SK-N-MC (cell line): Measurements from ENCODE around the gene SERPINI1.

Experiments used
- DNase-seq: peaks from one replicate; pipeline ENCODE4 v3.0.0-alpha.2; 2011; ENCODE audit warnings: low read depth, low spot score
- H3K27ac ChIP-seq: fragments of 200-600 bp; sonication (generic); 2 replicates; pipeline ENCODE4 v1.5.1; 2016; ENCODE audit warnings: mixed run types
- H3K36me3 ChIP-seq: fragments of 200-600 bp; sonication (generic); 2 replicates; pipeline ENCODE4 v1.6.1; 2017; ENCODE audit warnings: antibody characterized with exemption, low read length, mixed read lengths; ENCODE audit not compliant: insufficient read depth
- H3K4me3 ChIP-seq: fragments of 200-600 bp; sonication (generic); 2 replicates; pipeline ENCODE4 v1.5.1; 2016
- H3K9ac ChIP-seq: fragments of 200-600 bp; sonication (generic); 2 replicates; pipeline ENCODE4 v1.8.0; 2017; ENCODE audit warnings: mixed run types, mixed read lengths; ENCODE audit not compliant: insufficient read length
- H3K9me3 ChIP-seq: fragments of 200-600 bp; sonication (generic); 2 replicates; pipeline ENCODE4 v1.6.1; 2017; ENCODE audit warnings: low read depth, mild to moderate bottlenecking, antibody characterized with exemption, low read length, moderate library complexity, mixed read lengths
- EZH2 ChIP-seq: fragments of 200-600 bp; sonication (generic); IDR thresholded peaks from one replicate; pipeline ENCODE4 v1.6.1; 2017; ENCODE audit warnings: antibody characterized with exemption
- FOXP2 ChIP-seq: optimal IDR thresholded peaks from 2 replicates; pipeline ENCODE3; 2011; ENCODE audit warnings: mild to moderate bottlenecking, moderate library complexity; ENCODE audit not compliant: insufficient read depth; ENCODE audit errors: extremely low read length, control extremely low read depth
- POLR2AphosphoS5 ChIP-seq: IDR thresholded peaks from 2 replicates; pipeline ENCODE4 v1.6.1; 2012; ENCODE audit warnings: mild to moderate bottlenecking, low read depth, low read length, borderline replicate concordance

SERPINI1 gene

DNA sequence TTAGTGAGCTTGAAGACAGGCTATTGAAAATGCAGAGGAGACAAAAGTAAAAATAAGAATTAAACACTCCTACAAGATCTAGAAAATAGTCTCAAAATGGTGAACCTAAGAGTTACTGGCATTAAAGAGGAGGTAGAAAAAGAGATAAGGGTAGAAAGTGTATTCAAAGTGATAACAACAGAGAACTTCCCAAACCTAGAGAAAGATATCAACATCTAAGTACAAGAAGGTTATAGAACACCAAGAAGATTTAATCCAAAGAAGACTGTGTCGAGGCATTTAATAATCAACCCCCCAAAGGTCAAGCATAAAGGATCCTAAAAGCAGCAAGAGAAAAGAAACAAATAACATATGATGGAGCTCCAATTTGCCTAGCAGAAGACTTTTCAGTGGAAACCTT, 24.1 kb upstream of the SERPINI1 start:
- Histone ChIP-seq H3K4me3 (no peak overlapping the region), H3K36me3 (peaks cover 78% of the 10 kb centered on the region), H3K9ac (no peak overlapping the region), H3K27ac (no peak overlapping the region), H3K9me3 (peaks cover 9% of the 10 kb centered on the region; the same call in 1 of the 2 replicates)
- TF ChIP-seq EZH2 (no peak), FOXP2 (no peak)
- no peak for DNase-seq

DNA sequence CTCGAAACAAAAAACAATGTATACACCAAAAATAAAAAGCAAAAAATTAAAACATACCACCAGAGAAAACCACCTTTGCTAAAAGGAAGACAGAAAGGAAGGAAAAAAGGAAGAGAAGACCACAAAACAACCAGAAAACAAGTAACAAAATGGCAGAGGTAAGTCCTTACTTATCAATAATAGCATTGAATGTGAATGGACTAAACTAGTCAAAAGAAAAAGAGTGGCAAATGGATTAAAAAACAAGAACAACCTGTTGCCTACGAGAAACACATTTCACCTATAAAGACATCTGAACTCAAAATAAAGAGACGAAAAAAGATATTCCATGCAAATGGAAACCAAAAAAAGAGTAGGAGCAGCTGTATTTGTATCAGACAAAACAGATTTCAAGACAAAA, 23.1 kb upstream of the SERPINI1 start:
- H3K9ac ChIP-seq, result no peak overlapping the region
- H3K36me3 ChIP-seq, result peaks cover 81% of the 10 kb centered on the region
- no peak overlapping the region for H3K27ac ChIP-seq
- peaks cover 9% of the 10 kb centered on the region; the same call in 1 of the 2 replicates for H3K9me3 ChIP-seq
- no peak for DNase-seq
- TF ChIP-seq POLR2AphosphoS5 (no peak), FOXP2 (no peak), EZH2 (no peak)
- H3K4me3 ChIP-seq, result no peak overlapping the region

DNA sequence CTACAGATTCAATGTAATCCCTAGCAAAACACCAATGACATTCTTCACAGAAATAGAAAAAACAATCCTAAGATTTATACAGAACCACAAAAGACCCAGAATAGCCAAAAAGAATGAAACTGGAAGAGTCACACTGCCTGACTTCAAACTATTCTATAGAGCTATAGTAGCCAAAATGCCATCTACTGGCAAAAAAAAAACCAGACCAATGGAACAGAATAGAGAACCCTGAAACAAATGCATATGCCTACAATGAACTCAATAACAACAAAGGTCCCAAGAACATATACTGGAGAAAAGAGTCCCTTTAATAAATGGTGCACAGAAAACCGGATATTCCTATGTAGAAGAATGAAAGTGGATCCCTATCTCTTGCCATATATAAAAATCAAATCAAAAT, 20.6 kb upstream of the SERPINI1 start:
- Histone ChIP-seq H3K4me3 (no peak overlapping the region), H3K9ac (no peak overlapping the region), H3K9me3 (peaks cover 9% of the 10 kb centered on the region; the same call in 1 of the 2 replicates), H3K36me3 (peaks cover 90% of the 10 kb centered on the region), H3K27ac (no peak overlapping the region)
- TF ChIP-seq POLR2AphosphoS5 (no peak), FOXP2 (no peak), EZH2 (no peak)
- DNase-seq, result no peak

DNA sequence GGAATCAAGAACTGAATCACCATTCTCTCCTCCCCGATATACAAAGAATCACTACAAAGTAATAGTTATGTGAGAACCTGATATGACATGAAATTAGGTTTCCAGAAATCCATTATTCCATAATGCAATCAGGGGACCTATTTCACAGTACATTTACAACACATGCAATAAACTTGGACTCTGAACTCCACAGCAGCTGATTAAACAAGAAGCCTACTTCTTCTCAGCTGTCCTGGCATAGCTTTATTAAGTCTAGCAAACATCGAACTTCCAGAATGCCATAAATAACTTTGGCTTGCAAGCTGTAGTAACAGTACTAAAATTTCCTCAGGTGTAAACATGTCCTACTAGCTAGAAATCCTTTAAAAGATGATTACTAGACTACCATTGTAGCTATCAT, 18.6 kb upstream of the SERPINI1 start:
- no peak for DNase-seq
- Histone ChIP-seq H3K9ac (no peak overlapping the region), H3K4me3 (no peak overlapping the region), H3K36me3 (peaks cover 90% of the 10 kb centered on the region), H3K27ac (no peak overlapping the region), H3K9me3 (peaks cover 9% of the 10 kb centered on the region; the same call in 1 of the 2 replicates)
- TF ChIP-seq FOXP2 (no peak), EZH2 (no peak), POLR2AphosphoS5 (no peak)

DNA sequence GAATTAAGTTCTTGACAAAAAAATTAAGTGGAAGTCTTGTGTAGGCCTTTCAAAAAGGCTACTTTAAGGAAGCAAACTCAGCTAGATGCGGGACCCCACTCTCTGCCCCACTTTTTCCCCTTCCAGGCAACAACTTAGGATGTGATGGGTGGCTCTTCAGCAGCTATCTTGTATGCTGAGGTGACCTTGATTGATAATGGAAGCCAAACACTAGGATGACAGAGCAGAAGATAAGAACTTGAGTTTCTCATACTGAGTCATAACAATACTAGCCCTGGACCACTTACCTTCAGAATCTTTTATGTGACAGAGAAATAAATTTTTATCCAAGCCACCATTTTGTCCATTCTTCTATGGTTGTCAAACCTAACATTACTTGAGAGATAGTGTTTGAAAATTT, 16.9 kb upstream of the SERPINI1 start:
- no peak overlapping the region for H3K4me3 ChIP-seq
- peaks cover 76% of the 10 kb centered on the region for H3K36me3 ChIP-seq
- DNase-seq, result no peak
- H3K9me3 ChIP-seq, result peaks cover 8% of the 10 kb centered on the region; the same call in 1 of the 2 replicates
- no peak overlapping the region for H3K9ac ChIP-seq
- H3K27ac ChIP-seq, result no peak overlapping the region
- TF ChIP-seq POLR2AphosphoS5, result no peak
- TF ChIP-seq EZH2, result no peak
- no peak for TF ChIP-seq FOXP2

DNA sequence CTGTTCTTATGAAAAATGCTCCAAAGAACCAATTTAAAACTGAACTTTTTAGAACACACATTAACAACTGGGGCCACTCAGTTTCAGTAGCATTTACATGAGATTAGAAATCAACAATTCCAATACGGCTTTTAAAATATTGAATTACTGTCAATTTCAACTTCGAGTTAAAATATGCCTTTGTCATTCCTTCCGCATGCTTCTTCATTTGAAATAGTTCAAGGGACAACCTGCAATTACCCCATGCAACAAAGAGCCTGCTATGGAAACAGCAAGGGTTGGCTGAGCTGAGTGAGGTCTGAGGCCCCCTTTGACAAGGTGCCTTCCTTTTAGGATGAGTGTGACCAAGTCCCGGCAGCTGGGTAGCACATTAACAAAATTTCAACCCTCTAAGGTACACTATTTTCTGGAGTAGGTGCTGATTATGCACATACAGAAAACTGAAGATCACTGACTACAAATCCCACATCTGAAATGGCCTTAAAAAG, 12.5 kb upstream of the SERPINI1 start:
- Histone ChIP-seq H3K27ac (no peak overlapping the region), H3K9ac (no peak overlapping the region), H3K9me3 (no peaks in the 10 kb centered on the region), H3K4me3 (no peak overlapping the region), H3K36me3 (peaks cover 35% of the 10 kb centered on the region)
- TF ChIP-seq POLR2AphosphoS5, result no peak
- DNase-seq, result no peak

DNA sequence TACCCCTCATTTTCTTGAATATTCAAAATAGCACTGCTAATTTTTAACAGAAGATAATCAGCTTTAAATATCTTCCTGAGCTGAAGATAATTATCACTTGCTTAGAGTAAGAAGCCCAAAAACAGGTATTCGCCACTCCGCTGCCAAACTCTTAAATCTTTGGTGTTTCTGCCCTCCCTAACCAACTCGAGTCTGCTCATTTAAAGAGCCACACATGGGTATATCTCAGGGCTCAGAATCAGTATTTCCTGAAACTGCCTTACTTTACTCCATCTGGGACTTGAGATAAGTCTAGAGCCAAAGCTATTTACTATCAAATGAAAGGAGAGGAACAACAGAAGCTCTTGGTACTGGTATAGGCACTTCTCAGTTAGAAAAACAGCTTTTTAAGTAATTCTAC, 11.6 kb upstream of the SERPINI1 start:
- DNase-seq, result no peak
- H3K27ac ChIP-seq, result no peak overlapping the region
- no peaks in the 10 kb centered on the region for H3K9me3 ChIP-seq
- H3K36me3 ChIP-seq, result peaks cover 27% of the 10 kb centered on the region
- no peak overlapping the region for H3K9ac ChIP-seq
- TF ChIP-seq FOXP2 (no peak), EZH2 (no peak)
- H3K4me3 ChIP-seq, result no peak overlapping the region

DNA sequence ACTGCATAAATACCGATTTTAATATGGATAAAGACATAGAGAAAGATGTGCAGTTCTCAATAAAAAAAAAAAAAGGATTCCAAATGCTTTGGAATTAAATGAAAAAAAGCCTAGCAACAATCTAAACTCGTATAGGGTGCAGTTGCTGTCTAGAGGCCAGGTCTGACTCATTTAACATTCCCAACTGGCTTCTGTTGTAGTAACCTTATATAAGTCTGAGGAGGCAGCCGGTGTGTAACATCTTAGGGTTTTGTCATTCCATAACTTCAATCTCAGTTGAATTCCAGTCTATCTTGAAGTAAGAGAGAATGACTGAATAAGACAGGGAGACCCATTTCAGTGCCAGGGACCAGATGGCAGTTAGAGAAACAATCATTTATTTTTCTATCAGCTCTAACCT, 7.3 kb upstream of the SERPINI1 start:
- Histone ChIP-seq H3K9ac (no peak overlapping the region), H3K36me3 (no peaks in the 10 kb centered on the region), H3K9me3 (no peaks in the 10 kb centered on the region), H3K4me3 (no peak overlapping the region), H3K27ac (no peak overlapping the region)
- DNase-seq, result no peak
- TF ChIP-seq FOXP2 (no peak), EZH2 (no peak), POLR2AphosphoS5 (no peak)

DNA sequence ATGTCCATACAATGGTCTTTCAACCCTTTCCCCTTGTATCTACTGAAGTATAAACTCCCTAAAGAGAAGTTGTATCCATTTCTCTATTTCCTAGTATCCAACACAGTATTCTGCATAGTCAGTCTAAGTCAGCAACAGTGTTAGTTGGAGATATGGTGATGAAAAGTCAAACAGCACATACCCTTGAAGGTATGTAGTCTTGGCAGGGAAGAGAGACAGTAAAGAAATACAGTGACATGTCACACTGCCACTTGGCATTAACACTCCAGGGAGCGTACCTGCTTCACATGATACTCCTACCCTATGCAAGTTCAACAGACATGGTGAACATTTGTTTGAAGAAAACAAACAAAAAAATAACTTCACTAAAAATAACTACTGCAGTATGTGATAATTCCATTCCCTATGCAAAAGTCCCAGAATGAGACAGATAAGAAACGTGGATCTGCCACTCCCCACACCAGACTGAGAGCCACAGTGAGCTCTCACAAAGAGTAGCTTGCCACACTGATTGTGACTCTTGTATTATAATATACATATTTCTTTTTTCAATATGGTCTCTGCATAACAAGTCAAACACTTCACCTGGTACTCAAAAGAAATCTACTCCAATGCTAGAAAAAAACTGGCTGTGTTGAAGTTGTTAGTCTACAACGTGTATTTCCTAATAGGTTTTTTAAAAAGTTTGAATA, 6.7 kb upstream of the SERPINI1 start:
- Histone ChIP-seq H3K9me3 (no peaks in the 10 kb centered on the region), H3K4me3 (no peak overlapping the region), H3K36me3 (no peaks in the 10 kb centered on the region), H3K27ac (no peak overlapping the region), H3K9ac (no peak overlapping the region)
- no peak for DNase-seq
- TF ChIP-seq FOXP2, result no peak
- no peak for TF ChIP-seq EZH2
- TF ChIP-seq POLR2AphosphoS5, result no peak
